Measurements from ENCODE around the gene PPID.
"Not testable (repeated sequence)": the region's sequence is repeated elsewhere in the genome, so short reads cannot be mapped to it uniquely, and the experiment has no call there.

The PPID gene

GRCh38 chr4:158664806-158665205, 58.4 kb downstream of the PPID start:
- H3K4me3 ChIP-seq (ENCODE audit: control insufficient read depth, low read depth, low read length) = no peak overlapping the region
- TF ChIP-seq, protein P1, sequence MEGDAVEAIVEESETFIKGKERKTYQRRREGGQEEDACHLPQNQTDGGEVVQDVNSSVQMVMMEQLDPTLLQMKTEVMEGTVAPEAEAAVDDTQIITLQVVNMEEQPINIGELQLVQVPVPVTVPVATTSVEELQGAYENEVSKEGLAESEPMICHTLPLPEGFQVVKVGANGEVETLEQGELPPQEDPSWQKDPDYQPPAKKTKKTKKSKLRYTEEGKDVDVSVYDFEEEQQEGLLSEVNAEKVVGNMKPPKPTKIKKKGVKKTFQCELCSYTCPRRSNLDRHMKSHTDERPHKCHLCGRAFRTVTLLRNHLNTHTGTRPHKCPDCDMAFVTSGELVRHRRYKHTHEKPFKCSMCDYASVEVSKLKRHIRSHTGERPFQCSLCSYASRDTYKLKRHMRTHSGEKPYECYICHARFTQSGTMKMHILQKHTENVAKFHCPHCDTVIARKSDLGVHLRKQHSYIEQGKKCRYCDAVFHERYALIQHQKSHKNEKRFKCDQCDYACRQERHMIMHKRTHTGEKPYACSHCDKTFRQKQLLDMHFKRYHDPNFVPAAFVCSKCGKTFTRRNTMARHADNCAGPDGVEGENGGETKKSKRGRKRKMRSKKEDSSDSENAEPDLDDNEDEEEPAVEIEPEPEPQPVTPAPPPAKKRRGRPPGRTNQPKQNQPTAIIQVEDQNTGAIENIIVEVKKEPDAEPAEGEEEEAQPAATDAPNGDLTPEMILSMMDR (IDR thresholded peaks at IDR 0.05; ENCODE audit: control insufficient read depth, insufficient read depth, low read depth, low read length, missing control alignments) = no peak
- no peak for DNase-seq (ENCODE audit: low read depth)

DNA sequence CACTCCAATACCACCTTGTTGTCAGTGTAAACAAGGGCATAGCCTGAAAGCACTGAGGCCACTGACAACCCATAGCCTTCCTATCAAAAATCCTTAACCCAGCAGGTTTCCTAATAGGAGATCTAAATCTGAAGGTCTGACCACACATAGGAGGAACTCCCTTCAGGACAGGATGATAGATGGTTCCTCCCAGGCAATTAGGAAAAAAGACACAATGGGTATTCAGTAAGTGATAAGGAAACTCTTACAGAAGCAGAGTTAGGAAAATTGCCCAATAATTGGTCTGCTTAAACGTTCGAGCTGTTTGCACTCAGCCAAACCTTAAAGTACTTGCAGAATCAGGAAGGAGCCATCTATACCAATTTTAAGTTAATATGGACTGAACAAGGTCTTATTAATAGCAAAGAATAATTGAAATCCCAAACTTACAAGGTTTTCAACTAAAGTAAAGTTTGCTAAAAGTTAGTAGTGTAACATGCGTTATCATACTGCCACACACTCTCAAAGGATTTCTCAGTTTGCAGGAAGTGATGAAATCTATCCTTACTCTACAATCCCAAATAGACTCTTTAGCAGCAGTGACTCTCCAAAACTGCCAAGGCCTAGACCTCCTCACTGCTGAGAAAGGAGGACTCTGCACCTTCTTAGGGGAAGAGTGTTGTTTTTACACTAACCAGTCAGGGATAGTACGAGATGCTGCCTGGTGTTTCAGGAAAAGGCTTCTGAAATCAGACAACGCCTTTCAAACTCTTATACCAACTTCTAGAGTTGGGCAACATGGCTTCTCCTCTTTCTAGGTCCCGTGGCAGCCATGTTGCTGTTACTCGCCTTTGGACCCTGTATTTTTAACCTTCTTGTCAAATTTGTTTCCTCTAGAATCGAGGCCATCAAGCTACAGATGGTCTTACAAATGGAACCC, 59.2 kb downstream of the PPID start:
- DNase-seq (ENCODE audit: low read depth); H3K4me3 ChIP-seq (ENCODE audit: control insufficient read depth, low read depth, low read length): not testable (repeated sequence)

DNA sequence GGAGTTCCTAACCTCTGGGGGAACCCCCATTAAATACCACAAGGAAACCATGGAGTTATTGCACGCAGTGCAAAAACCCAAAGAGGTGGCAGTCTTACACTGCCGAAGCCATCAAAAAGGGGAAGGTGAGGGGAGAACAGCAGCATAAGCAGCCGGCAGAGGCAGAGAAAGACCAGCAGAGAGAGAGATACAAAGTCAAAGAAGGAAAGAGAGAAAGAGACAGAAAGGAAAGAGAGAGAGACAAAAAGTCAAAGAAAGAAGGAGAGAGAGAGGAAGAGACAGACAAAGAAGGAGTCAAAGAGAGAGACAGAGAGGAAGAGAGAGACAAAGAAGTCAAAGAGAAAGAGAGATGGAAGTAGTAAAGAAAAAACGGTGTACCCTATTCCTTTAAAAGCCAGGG, 59.9 kb downstream of the PPID start:
- not testable (repeated sequence) for H3K4me3 ChIP-seq (ENCODE audit: control insufficient read depth, low read depth, low read length); DNase-seq (ENCODE audit: low read depth)
